K562 (cell line): Measurements from ENCODE around the gene TBC1D20. TPM values are rescaled to one million over a fixed set of nuclear protein-coding genes. Genes with fewer than 3 reads are reported as not detected.

ENCODE experiments used
- AFF1 ChIP-seq, 2 experiments: fragments of 450-650 bp; IDR thresholded peaks; 2 replicates each; pipeline ENCODE4 v1.6.1; 2018; ENCODE audit warnings: mild to moderate bottlenecking in 2 of 2, low read depth in 1 of 2; ENCODE audit not compliant: partially characterized antibody in 2 of 2
- ARID4B ChIP-seq: sonication (generic); formaldehyde crosslinking; IDR thresholded peaks from 2 replicates; pipeline ENCODE4 v1.8.0; 2022; ENCODE audit warnings: mild to moderate bottlenecking, missing genetic modification reagents
- E2F6 ChIP-seq, 2 experiments: IDR thresholded peaks; 2 replicates each; pipeline ENCODE4 v1.6.1; 2011; ENCODE audit warnings: borderline replicate concordance in 1 of 2, control low read depth in 1 of 2, low read depth in 1 of 2, low read length in 1 of 2, mild to moderate bottlenecking in 1 of 2, mixed read lengths in 1 of 2, moderate library complexity in 1 of 2; ENCODE audit not compliant: insufficient read depth in 1 of 2, insufficient read length in 1 of 2, poor library complexity in 1 of 2, severe bottlenecking in 1 of 2; ENCODE audit errors: extremely low read depth in 1 of 2
- ELK3 ChIP-seq: fragments of 450-650 bp; formaldehyde crosslinking; IDR thresholded peaks from 2 replicates; pipeline ENCODE4 v1.4.0; 2020; ENCODE audit warnings: mild to moderate bottlenecking
- GTF2E2 ChIP-seq: fragments of 200-800 bp; sonication (Bioruptor generic); IDR thresholded peaks from 2 replicates; pipeline ENCODE4 v1.6.1; 2016; ENCODE audit warnings: missing genetic modification characterization, missing compliant biosample characterization
- HDAC2 ChIP-seq: fragments of 450-650 bp; IDR thresholded peaks from 2 replicates; pipeline ENCODE4 v1.6.1; 2016; ENCODE audit warnings: mild to moderate bottlenecking
- HMBOX1 ChIP-seq: sonication (generic); IDR thresholded peaks from 2 replicates; pipeline ENCODE4 v1.6.1; 2016
- MAZ ChIP-seq, 2 experiments: fragments of 450-650 bp in 1 of 2; sonication (generic) in 1 of 2; formaldehyde crosslinking; IDR thresholded peaks in 1 of 2; conservative IDR thresholded peaks in 1 of 2; 2 replicates each; pipeline versions ENCODE4 v1.4.0 to v1.5.0; 2020; ENCODE audit warnings: mild to moderate bottlenecking in 1 of 2, missing genetic modification reagents in 1 of 2
- TFAP4 ChIP-seq: sonication (generic); formaldehyde crosslinking; IDR thresholded peaks from 2 replicates; pipeline ENCODE4 v1.8.0; 2022; ENCODE audit warnings: missing genetic modification reagents, mild to moderate bottlenecking, moderate library complexity, borderline replicate concordance
- ZNF274 ChIP-seq: IDR thresholded peaks from 2 replicates; pipeline ENCODE4 v1.6.1; 2011; ENCODE audit warnings: low read depth, mild to moderate bottlenecking, low read length, moderate library complexity, borderline replicate concordance
- ZNF384 ChIP-seq: IDR thresholded peaks from 2 replicates; pipeline ENCODE4 v1.6.1; 2012; ENCODE audit warnings: low read depth, low read length, improper control_type of control experiment
- polyA plus RNA-seq, 8 experiments: library from polyadenylated mRNA; depleted of rRNA in 4 of 8; stranded (reverse) in 5 of 8; unstranded in 3 of 8; fragments of >200 nt; fragmentation: Nextera tagmentation in 2 of 8; fragmentation: Illumina TruSeq in 1 of 8; extraction: Ambion mirVana in 2 of 8; extraction: Trizol in 1 of 8; gene quantifications; 2 replicates each; pipeline versions ENCODE4 v1.2.1 to v1.2.3, GENCODE V29; 2011 to 2014; ENCODE audit warnings: inconsistent platforms in 1 of 8, missing spikeins in 1 of 8
- total RNA-seq, 7 experiments: library from RNA; depleted of rRNA in 6 of 7; stranded (reverse); fragments of >200 nt in 6 of 7; fragmentation: Illumina TruSeq in 2 of 7; extraction: Trizol in 2 of 7; gene quantifications; 2 replicates each; pipeline versions ENCODE4 v1.2.1 to v1.2.3, GENCODE V29; 2011 to 2021; ENCODE audit warnings: low replicate concordance in 1 of 7

TBC1D20 gene
- total and polyA plus RNA-seq, 9 of the 15 experiments (the other 6 are each of a cell fraction or from before 2014, with no cell fraction given) = 7.0 to 25.3 (median 15.1) TPM

GRCh38 chr20:407133-407952 lies 55.0 kb downstream of the TBC1D20 start (continued):
- TF ChIP-seq TFAP4 (CRISPR knock-in tag) (peak; percentile 58; the same call in 1 of the 2 replicates), MAZ (CRISPR knock-in tag; conservative IDR thresholded peaks at IDR 0.05 in 1 of 2, IDR thresholded peaks at IDR 0.05 in 1 of 2) (peak in 1 of 2 experiments; percentile 23; a peak in 1 of 4 replicates), ELK3 (CRISPR knock-in tag) (no peak), ARID4B (CRISPR knock-in tag) (no peak), E2F6 (IDR thresholded peaks at IDR 0.05; ENCODE audit: borderline replicate concordance in 1 of 2, extremely low read depth in 1 of 2, insufficient read depth in 1 of 2, insufficient read length in 1 of 2, low read depth in 1 of 2, low read length in 1 of 2, poor library complexity in 1 of 2, severe bottlenecking in 1 of 2) (peak; percentile 29 to 62), HMBOX1 (no peak), ZNF384 (no peak; the same call in 1 of the 2 replicates), AFF1 (IDR thresholded peaks at IDR 0.05; ENCODE audit: low read depth in 1 of 2, partially characterized antibody in 2 of 2) (peak; percentile 72 to 83), GTF2E2 (no peak; the same call in 1 of the 2 replicates), ZNF274 (no peak), HDAC2 (0 out of 2 replicates have a peak, but pooled peaks have one; percentile 63)
